ENCODE measurements around the gene VNN1.

VNN1 gene

GRCh38 chr6:132713352-132714134, at the start of gene VNN1:
Gene VNN1 (minus strand): TSS chr6:132714055. CDS start chr6:132714035, 20 bp downstream.
- TF ChIP-seq, protein P1, sequence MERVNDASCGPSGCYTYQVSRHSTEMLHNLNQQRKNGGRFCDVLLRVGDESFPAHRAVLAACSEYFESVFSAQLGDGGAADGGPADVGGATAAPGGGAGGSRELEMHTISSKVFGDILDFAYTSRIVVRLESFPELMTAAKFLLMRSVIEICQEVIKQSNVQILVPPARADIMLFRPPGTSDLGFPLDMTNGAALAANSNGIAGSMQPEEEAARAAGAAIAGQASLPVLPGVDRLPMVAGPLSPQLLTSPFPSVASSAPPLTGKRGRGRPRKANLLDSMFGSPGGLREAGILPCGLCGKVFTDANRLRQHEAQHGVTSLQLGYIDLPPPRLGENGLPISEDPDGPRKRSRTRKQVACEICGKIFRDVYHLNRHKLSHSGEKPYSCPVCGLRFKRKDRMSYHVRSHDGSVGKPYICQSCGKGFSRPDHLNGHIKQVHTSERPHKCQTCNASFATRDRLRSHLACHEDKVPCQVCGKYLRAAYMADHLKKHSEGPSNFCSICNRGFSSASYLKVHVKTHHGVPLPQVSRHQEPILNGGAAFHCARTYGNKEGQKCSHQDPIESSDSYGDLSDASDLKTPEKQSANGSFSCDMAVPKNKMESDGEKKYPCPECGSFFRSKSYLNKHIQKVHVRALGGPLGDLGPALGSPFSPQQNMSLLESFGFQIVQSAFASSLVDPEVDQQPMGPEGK (CRISPR knock-in tag; IDR thresholded peaks at IDR 0.05; ENCODE audit: borderline replicate concordance): no peak
- TF ChIP-seq, protein P2, sequence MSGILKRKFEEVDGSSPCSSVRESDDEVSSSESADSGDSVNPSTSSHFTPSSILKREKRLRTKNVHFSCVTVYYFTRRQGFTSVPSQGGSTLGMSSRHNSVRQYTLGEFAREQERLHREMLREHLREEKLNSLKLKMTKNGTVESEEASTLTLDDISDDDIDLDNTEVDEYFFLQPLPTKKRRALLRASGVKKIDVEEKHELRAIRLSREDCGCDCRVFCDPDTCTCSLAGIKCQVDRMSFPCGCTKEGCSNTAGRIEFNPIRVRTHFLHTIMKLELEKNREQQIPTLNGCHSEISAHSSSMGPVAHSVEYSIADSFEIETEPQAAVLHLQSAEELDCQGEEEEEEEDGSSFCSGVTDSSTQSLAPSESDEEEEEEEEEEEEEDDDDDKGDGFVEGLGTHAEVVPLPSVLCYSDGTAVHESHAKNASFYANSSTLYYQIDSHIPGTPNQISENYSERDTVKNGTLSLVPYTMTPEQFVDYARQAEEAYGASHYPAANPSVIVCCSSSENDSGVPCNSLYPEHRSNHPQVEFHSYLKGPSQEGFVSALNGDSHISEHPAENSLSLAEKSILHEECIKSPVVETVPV (CRISPR knock-in tag; IDR thresholded peaks at IDR 0.05): no peak
- TF ChIP-seq BACH2 (CRISPR knock-in tag; IDR thresholded peaks at IDR 0.05; ENCODE audit: borderline replicate concordance) (no peak), SNAI2 (CRISPR knock-in tag; IDR thresholded peaks at IDR 0.05) (no peak), GLIS3 (CRISPR knock-in tag; IDR thresholded peaks at IDR 0.05) (no peak), POU6F1 (CRISPR knock-in tag; IDR thresholded peaks at IDR 0.05; ENCODE audit: borderline replicate concordance, low read depth) (no peak), CSDC2 (CRISPR knock-in tag; IDR thresholded peaks at IDR 0.05) (no peak), ESRRG (CRISPR knock-in tag; IDR thresholded peaks at IDR 0.05) (no peak), TCF4 (CRISPR knock-in tag; IDR thresholded peaks at IDR 0.05; ENCODE audit: borderline replicate concordance) (no peak), ZC3H10 (CRISPR knock-in tag; IDR thresholded peaks at IDR 0.05) (no peak), ZNF565 (CRISPR knock-in tag; conservative IDR thresholded peaks at IDR 0.05; ENCODE audit: low read depth) (no peak), TOX (CRISPR knock-in tag; IDR thresholded peaks at IDR 0.05; ENCODE audit: borderline replicate concordance) (no peak), ZFP30 (CRISPR knock-in tag; IDR thresholded peaks at IDR 0.05) (no peak), PPARA (CRISPR knock-in tag; IDR thresholded peaks at IDR 0.05; ENCODE audit: borderline replicate concordance) (no peak), ZNF8 (CRISPR knock-in tag; IDR thresholded peaks at IDR 0.05) (no peak), ZFP3 (CRISPR knock-in tag; IDR thresholded peaks at IDR 0.05) (no peak), ARNTL (CRISPR knock-in tag; IDR thresholded peaks at IDR 0.05; ENCODE audit: borderline replicate concordance, low read depth) (no peak)
- TF ChIP-seq, protein P3, sequence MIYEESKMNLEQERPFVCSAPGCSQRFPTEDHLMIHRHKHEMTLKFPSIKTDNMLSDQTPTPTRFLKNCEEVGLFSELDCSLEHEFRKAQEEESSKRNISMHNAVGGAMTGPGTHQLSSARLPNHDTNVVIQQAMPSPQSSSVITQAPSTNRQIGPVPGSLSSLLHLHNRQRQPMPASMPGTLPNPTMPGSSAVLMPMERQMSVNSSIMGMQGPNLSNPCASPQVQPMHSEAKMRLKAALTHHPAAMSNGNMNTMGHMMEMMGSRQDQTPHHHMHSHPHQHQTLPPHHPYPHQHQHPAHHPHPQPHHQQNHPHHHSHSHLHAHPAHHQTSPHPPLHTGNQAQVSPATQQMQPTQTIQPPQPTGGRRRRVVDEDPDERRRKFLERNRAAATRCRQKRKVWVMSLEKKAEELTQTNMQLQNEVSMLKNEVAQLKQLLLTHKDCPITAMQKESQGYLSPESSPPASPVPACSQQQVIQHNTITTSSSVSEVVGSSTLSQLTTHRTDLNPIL (CRISPR knock-in tag; IDR thresholded peaks at IDR 0.05; ENCODE audit: low read depth): no peak
- TF ChIP-seq, protein P4, sequence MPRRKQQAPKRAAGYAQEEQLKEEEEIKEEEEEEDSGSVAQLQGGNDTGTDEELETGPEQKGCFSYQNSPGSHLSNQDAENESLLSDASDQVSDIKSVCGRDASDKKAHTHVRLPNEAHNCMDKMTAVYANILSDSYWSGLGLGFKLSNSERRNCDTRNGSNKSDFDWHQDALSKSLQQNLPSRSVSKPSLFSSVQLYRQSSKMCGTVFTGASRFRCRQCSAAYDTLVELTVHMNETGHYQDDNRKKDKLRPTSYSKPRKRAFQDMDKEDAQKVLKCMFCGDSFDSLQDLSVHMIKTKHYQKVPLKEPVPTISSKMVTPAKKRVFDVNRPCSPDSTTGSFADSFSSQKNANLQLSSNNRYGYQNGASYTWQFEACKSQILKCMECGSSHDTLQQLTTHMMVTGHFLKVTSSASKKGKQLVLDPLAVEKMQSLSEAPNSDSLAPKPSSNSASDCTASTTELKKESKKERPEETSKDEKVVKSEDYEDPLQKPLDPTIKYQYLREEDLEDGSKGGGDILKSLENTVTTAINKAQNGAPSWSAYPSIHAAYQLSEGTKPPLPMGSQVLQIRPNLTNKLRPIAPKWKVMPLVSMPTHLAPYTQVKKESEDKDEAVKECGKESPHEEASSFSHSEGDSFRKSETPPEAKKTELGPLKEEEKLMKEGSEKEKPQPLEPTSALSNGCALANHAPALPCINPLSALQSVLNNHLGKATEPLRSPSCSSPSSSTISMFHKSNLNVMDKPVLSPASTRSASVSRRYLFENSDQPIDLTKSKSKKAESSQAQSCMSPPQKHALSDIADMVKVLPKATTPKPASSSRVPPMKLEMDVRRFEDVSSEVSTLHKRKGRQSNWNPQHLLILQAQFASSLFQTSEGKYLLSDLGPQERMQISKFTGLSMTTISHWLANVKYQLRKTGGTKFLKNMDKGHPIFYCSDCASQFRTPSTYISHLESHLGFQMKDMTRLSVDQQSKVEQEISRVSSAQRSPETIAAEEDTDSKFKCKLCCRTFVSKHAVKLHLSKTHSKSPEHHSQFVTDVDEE (CRISPR knock-in tag; IDR thresholded peaks at IDR 0.05): no peak
- no peak for ATAC-seq

GRCh38 chr6:132763269-132763668, 49.4 kb upstream of the VNN1 start:
- TF ChIP-seq, protein P1 (CRISPR knock-in tag; IDR thresholded peaks at IDR 0.05; ENCODE audit: borderline replicate concordance): no peak
- TF ChIP-seq ESRRG (CRISPR knock-in tag; IDR thresholded peaks at IDR 0.05): no peak
- no peak for TF ChIP-seq TCF4 (CRISPR knock-in tag; IDR thresholded peaks at IDR 0.05; ENCODE audit: borderline replicate concordance)
- no peak for TF ChIP-seq POU6F1 (CRISPR knock-in tag; IDR thresholded peaks at IDR 0.05; ENCODE audit: borderline replicate concordance, low read depth)
- no peak for TF ChIP-seq ZNF8 (CRISPR knock-in tag; IDR thresholded peaks at IDR 0.05)
- no peak for TF ChIP-seq BACH2 (CRISPR knock-in tag; IDR thresholded peaks at IDR 0.05; ENCODE audit: borderline replicate concordance)
- no peak for TF ChIP-seq CSDC2 (CRISPR knock-in tag; IDR thresholded peaks at IDR 0.05)
- no peak for TF ChIP-seq TOX (CRISPR knock-in tag; IDR thresholded peaks at IDR 0.05; ENCODE audit: borderline replicate concordance)
- TF ChIP-seq ZFP30 (CRISPR knock-in tag; IDR thresholded peaks at IDR 0.05): no peak
- TF ChIP-seq SNAI2 (CRISPR knock-in tag; IDR thresholded peaks at IDR 0.05): no peak
- no peak for TF ChIP-seq OSR1 (CRISPR knock-in tag; IDR thresholded peaks at IDR 0.05)
- TF ChIP-seq, protein P3 (CRISPR knock-in tag; IDR thresholded peaks at IDR 0.05; ENCODE audit: low read depth): no peak
- TF ChIP-seq ZNF565 (CRISPR knock-in tag; conservative IDR thresholded peaks at IDR 0.05; ENCODE audit: low read depth): no peak
- no peak for TF ChIP-seq ARNTL (CRISPR knock-in tag; IDR thresholded peaks at IDR 0.05; ENCODE audit: borderline replicate concordance, low read depth)
- TF ChIP-seq, protein P2 (CRISPR knock-in tag; IDR thresholded peaks at IDR 0.05): no peak
- no peak for ATAC-seq

All from SK-N-SH treated with all-trans-retinoic acid at 6 μM for 48 hours (cell line).